Measurements from ENCODE around the gene SUMF2. TPM values are rescaled to one million over a fixed set of nuclear protein-coding genes. Genes with fewer than 3 reads are reported as not detected.
"Not testable (repeated sequence)": the region's sequence is repeated elsewhere in the genome, so short reads cannot be mapped to it uniquely, and the experiment has no call there.

The SUMF2 gene
- total RNA-seq, 1 experiment from 2014 or later, result 173 TPM

DNA sequence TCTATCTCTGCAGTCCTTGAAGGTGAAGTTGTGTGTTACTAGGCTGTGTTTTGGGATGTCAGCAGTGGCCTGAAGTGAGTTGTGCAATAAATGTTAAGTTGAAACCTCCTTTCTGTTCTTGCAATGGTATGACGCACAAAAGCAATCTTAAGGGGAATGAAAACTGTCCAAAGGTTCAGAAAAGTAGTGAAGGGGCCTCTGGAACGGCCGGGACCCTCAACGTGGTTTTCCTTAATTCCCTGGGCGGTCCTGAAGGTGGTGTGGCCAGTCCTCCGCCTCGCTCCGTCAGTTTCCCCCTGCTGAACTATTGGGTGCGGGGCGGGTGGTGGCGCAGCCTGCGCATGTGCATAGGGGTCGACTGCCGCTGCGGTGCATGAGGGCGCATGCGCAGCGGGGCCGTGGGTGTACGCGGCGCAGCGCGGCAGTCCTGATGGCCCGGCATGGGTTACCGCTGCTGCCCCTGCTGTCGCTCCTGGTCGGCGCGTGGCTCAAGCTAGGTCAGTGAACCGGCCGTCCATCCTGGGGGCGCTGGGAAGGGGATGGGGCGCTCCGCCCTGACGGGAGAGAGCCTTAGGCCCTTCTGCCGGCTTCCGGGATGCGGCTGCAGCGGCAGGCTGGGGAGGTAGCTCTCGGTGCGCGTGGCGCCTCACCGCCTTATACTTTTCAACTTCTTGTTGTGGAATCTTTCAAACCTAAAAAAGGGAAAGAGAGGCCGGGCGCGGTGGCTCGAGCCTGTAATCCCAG lies at the start of gene SUMF2 (continued):
- TF ChIP-seq ELF1 (IDR thresholded peaks at IDR 0.05; ENCODE audit: borderline replicate concordance, low read depth) (no peak), ZNF274 (IDR thresholded peaks at IDR 0.05; ENCODE audit: low read depth, low read length) (no peak), JUND (IDR thresholded peaks at IDR 0.05) (peak; percentile 40; the same call in 1 of the 2 replicates), YY1 (IDR thresholded peaks at IDR 0.05; ENCODE audit: extremely low read depth, insufficient replicate concordance, low read depth, low read length) (peak; percentile 27), FOSL1 (IDR thresholded peaks at IDR 0.05; ENCODE audit: low read depth) (no peak), POLR2A (IDR thresholded peaks at IDR 0.05; ENCODE audit: borderline replicate concordance, extremely low read depth, insufficient read depth, insufficient read length) (peak; percentile 82)
- TF ChIP-seq, protein P1, sequence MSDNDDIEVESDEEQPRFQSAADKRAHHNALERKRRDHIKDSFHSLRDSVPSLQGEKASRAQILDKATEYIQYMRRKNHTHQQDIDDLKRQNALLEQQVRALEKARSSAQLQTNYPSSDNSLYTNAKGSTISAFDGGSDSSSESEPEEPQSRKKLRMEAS (IDR thresholded peaks at IDR 0.05), result peak; percentile 66; the same call in 1 of the 2 replicates

DNA sequence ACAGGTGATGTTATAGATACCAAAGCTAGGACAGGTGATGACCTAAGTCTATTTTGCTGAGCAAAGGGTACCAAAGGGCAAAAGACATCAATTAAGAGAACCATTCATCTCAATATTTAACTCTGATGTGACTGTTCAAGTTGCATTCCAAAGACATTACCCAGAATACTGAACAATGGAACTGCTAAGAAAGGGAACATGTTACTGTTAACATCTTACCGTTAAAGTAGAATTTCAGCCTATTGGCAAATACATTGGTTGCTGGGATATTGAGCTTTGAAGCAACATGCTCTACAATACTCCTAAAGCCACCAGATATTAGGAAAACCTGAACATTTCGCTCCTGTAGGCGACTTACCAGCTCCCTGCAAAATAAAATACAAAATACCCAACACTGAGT lies 47.1 kb upstream of the SUMF2 start:
- DNase-seq (ENCODE audit: low read depth, low spot score); intact Hi-C loops (cut with micrococcal nuclease); H2AFZ ChIP-seq (ENCODE audit: low read depth, low read length, poor library complexity, severe bottlenecking); H3K9ac ChIP-seq (ENCODE audit: low read length); H3K9me3 ChIP-seq (ENCODE audit: control insufficient read depth in 1 of 2, insufficient read depth in 1 of 2, low read depth in 1 of 2, low read length in 2 of 2); CTCF ChIA-PET; H3K4me1 ChIP-seq (ENCODE audit: control insufficient read depth in 1 of 2, insufficient read depth in 2 of 2, low read length in 2 of 2); H3K4me3 ChIP-seq (replicated peaks in 1 of 2; ENCODE audit: low read depth in 1 of 2, low read length in 2 of 2); RAD21 ChIA-PET (ENCODE audit: low non-redundant PET in 1 of 2, low total read pairs in 2 of 2, uncharacterized antibody in 2 of 2, unreplicated experiment in 2 of 2); H3K27ac ChIP-seq (ENCODE audit: low read depth, low read length); ATAC-seq; H3K4me2 ChIP-seq (ENCODE audit: low read length); H3K79me2 ChIP-seq (ENCODE audit: insufficient read depth, low read length); H4K20me1 ChIP-seq (ENCODE audit: insufficient read depth); H3K9me2 ChIP-seq (ENCODE audit: insufficient read depth); H3K27me3 ChIP-seq (ENCODE audit: insufficient read depth, low read length): not testable (repeated sequence)
- peaks cover 14 to 25% of the 10 kb centered on the region in 2 experiments for H3K36me3 ChIP-seq (ENCODE audit: control insufficient read depth in 1 of 2, insufficient read depth in 2 of 2, low read length in 2 of 2)
- BruUV-seq (replicated peaks), result TSS peak; percentile 26
- POLR2A ChIA-PET, result interaction anchor here (1.4 kb wide), 1 partner anchor 17 kb away, joined by 3 read pairs; no protein-coding TSS in a partner anchor

DNA sequence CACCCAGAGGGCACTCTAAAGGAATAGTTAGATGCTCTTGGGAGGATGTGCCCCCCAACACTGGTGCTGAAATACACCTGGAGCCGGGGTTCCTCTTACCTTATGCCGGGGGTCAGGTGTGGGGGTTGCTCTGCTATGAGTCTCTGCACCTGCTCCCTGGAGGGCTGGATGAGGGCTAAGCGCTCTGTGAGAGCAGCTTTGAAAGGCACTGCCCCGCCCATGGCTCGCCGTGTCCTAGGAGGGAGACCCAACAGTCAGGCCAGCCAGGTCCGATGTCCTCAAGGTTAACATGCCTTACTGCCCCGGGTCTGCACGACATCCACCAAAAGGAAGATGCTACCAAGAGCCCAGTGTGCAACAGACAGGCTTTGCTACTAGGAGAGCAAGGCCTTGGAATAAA lies 44.6 kb upstream of the SUMF2 start:
- no peak overlapping the region for H3K27ac ChIP-seq (ENCODE audit: low read depth, low read length)
- no TSS peak for BruUV-seq (replicated peaks)
- no peaks in the 10 kb centered on the region for H3K27me3 ChIP-seq (ENCODE audit: insufficient read depth, low read length)
- DNase-seq (ENCODE audit: low read depth, low spot score), result no peak
- intact Hi-C loops (cut with micrococcal nuclease), result no loop called here
- H3K9ac ChIP-seq (ENCODE audit: low read length), result no peak overlapping the region
- H3K79me2 ChIP-seq (ENCODE audit: insufficient read depth, low read length), result no peaks in the 10 kb centered on the region
- ChIA-PET RAD21 (ENCODE audit: low non-redundant PET in 1 of 2, low total read pairs in 2 of 2, uncharacterized antibody in 2 of 2, unreplicated experiment in 2 of 2) (no interaction called here), CTCF (no interaction called here), POLR2A (no interaction called here)
- H3K9me3 ChIP-seq (ENCODE audit: control insufficient read depth in 1 of 2, insufficient read depth in 1 of 2, low read depth in 1 of 2, low read length in 2 of 2), result no peaks in the 10 kb centered on the region
- ATAC-seq, result no peak
- no peak overlapping the region for H3K4me3 ChIP-seq (replicated peaks in 1 of 2; ENCODE audit: low read depth in 1 of 2, low read length in 2 of 2)
- H3K9me2 ChIP-seq (ENCODE audit: insufficient read depth), result no peaks in the 10 kb centered on the region
- H3K4me1 ChIP-seq (ENCODE audit: control insufficient read depth in 1 of 2, insufficient read depth in 2 of 2, low read length in 2 of 2), result no peaks in the 10 kb centered on the region
- H2AFZ ChIP-seq (ENCODE audit: low read depth, low read length, poor library complexity, severe bottlenecking), result no peak overlapping the region
- no peak overlapping the region for H3K4me2 ChIP-seq (ENCODE audit: low read length)
- H4K20me1 ChIP-seq (ENCODE audit: insufficient read depth), result no peaks in the 10 kb centered on the region
- peaks cover 9 to 20% of the 10 kb centered on the region in 2 experiments for H3K36me3 ChIP-seq (ENCODE audit: control insufficient read depth in 1 of 2, insufficient read depth in 2 of 2, low read length in 2 of 2)
- TF ChIP-seq ZNF274 (IDR thresholded peaks at IDR 0.05; ENCODE audit: low read depth, low read length) (no peak), ELF1 (IDR thresholded peaks at IDR 0.05; ENCODE audit: borderline replicate concordance, low read depth) (no peak), SIN3A (IDR thresholded peaks at IDR 0.05; ENCODE audit: low read depth) (no peak), POLR2AphosphoS5 (IDR thresholded peaks at IDR 0.05; ENCODE audit: low read depth, low read length) (no peak), FOSL1 (IDR thresholded peaks at IDR 0.05; ENCODE audit: low read depth) (no peak), YY1 (IDR thresholded peaks at IDR 0.05; ENCODE audit: extremely low read depth, insufficient replicate concordance, low read depth, low read length) (no peak), POLR2A (IDR thresholded peaks at IDR 0.05; ENCODE audit: borderline replicate concordance, extremely low read depth, insufficient read depth, insufficient read length) (no peak), SRF (IDR thresholded peaks at IDR 0.05; ENCODE audit: low read depth) (no peak), EGR1 (IDR thresholded peaks at IDR 0.05; ENCODE audit: low read depth) (no peak), JUND (IDR thresholded peaks at IDR 0.05) (no peak), TCF7L2 (IDR thresholded peaks at IDR 0.05; ENCODE audit: borderline replicate concordance, extremely low read depth, insufficient read depth, insufficient read length) (no peak), ZFX (IDR thresholded peaks at IDR 0.05) (no peak)
- TF ChIP-seq, protein P2, sequence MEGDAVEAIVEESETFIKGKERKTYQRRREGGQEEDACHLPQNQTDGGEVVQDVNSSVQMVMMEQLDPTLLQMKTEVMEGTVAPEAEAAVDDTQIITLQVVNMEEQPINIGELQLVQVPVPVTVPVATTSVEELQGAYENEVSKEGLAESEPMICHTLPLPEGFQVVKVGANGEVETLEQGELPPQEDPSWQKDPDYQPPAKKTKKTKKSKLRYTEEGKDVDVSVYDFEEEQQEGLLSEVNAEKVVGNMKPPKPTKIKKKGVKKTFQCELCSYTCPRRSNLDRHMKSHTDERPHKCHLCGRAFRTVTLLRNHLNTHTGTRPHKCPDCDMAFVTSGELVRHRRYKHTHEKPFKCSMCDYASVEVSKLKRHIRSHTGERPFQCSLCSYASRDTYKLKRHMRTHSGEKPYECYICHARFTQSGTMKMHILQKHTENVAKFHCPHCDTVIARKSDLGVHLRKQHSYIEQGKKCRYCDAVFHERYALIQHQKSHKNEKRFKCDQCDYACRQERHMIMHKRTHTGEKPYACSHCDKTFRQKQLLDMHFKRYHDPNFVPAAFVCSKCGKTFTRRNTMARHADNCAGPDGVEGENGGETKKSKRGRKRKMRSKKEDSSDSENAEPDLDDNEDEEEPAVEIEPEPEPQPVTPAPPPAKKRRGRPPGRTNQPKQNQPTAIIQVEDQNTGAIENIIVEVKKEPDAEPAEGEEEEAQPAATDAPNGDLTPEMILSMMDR (IDR thresholded peaks at IDR 0.05 in 2 of 3, conservative IDR thresholded peaks at IDR 0.05 in 1 of 3; ENCODE audit: borderline replicate concordance in 1 of 3, insufficient read depth in 1 of 3, low read depth in 2 of 3, low read length in 2 of 3), result no peak
- TF ChIP-seq, protein P3, sequence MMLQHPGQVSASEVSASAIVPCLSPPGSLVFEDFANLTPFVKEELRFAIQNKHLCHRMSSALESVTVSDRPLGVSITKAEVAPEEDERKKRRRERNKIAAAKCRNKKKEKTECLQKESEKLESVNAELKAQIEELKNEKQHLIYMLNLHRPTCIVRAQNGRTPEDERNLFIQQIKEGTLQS (IDR thresholded peaks at IDR 0.05), result no peak
- TF ChIP-seq, protein P1 (IDR thresholded peaks at IDR 0.05), result no peak
